ENCODE results near the gene CACNA1H.

The CACNA1H gene

GRCh38 chr16:1144476-1145382, 8.2 kb upstream of the CACNA1H start:
- DNase-seq (ENCODE audit: low spot score), result no peak
- no peak for TF ChIP-seq CTCF (conservative IDR thresholded peaks at IDR 0.05; ENCODE audit: low read depth)
- CTCF ChIA-PET, result interaction anchor here (0.5 to 0.6 kb wide), 2 partner anchors 9 to 401 kb away, joined by 3 read pairs; no protein-coding TSS in a partner anchor

GRCh38 chr16:1145383-1146100, 7.4 kb upstream of the CACNA1H start:
- POLR2A ChIA-PET (ENCODE audit: low non-redundant PET), result no interaction called here
- no peak for DNase-seq (ENCODE audit: low spot score)
- CTCF ChIA-PET, result interaction anchor here (0.6 kb wide), 2 partner anchors 68 to 401 kb away, joined by 3 read pairs; no protein-coding TSS in a partner anchor
- H3K27ac ChIP-seq, result no peak overlapping the region
- TF ChIP-seq CTCF (conservative IDR thresholded peaks at IDR 0.05; ENCODE audit: low read depth), result no peak

More at GRCh38 chr16:1144476-1145382, 8.2 kb upstream of the CACNA1H start:
- POLR2A ChIA-PET (ENCODE audit: low non-redundant PET), result no interaction called here
- H3K27ac ChIP-seq, result no peak overlapping the region

DNA sequence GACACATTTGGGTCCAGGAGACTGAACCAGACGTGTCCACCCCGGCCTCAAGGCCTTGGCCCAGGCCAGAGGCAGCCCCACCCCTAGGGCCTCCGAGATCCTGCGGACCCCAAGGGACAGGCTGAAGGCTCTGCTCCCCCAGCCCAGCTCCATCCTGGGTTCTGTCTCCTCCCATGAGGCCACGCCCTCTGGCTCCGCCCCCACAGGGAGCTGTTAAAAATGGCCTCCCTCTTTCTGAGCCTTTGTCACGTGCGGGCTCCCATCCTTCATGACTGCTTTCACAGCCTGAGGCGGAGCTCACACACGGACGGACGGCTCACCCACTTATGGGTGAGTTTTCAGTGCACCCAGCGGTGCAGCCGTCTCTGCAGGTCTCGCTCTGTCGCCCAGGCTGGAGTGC, 6.5 kb upstream of the CACNA1H start:
- POLR2A ChIA-PET (ENCODE audit: low non-redundant PET), result no interaction called here
- no peak for TF ChIP-seq CTCF (conservative IDR thresholded peaks at IDR 0.05; ENCODE audit: low read depth)
- CTCF ChIA-PET, result interaction anchor here (0.6 kb wide), 1 partner anchor 69 kb away, joined by 3 read pairs; no protein-coding TSS in a partner anchor
- DNase-seq (ENCODE audit: low spot score), result no peak
- no peak overlapping the region for H3K27ac ChIP-seq

DNA sequence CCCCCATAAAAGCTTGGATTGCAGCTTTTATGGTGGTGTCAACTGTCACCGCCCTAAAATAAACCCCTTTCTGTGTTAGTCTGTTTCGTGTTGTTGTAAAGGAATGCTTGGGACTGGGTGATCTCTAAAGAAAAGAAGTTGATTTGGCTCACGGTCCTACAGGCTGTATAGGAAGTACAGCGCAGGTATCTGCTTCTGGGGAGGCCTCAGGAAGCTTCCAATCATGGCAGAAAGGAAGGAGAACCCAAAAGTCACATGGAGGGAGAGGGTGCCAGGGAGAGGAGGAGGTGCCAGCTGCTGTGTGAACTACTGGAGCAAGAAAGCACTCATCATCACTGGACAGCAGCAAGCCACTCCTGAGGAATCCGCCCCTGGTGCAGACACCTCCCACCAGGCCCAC, 5.9 kb upstream of the CACNA1H start:
- no peak for DNase-seq (ENCODE audit: low spot score)
- CTCF ChIA-PET, result no interaction called here
- H3K27ac ChIP-seq, result no peak overlapping the region
- no peak for TF ChIP-seq CTCF (conservative IDR thresholded peaks at IDR 0.05; ENCODE audit: low read depth)
- POLR2A ChIA-PET (ENCODE audit: low non-redundant PET), result no interaction called here

GRCh38 chr16:1149101-1149636, 3.7 kb upstream of the CACNA1H start:
- no peak for TF ChIP-seq CTCF (conservative IDR thresholded peaks at IDR 0.05; ENCODE audit: low read depth)
- ChIA-PET CTCF (no interaction called here), POLR2A (ENCODE audit: low non-redundant PET) (no interaction called here)
- no peak overlapping the region for H3K27ac ChIP-seq
- no peak for DNase-seq (ENCODE audit: low spot score)

DNA sequence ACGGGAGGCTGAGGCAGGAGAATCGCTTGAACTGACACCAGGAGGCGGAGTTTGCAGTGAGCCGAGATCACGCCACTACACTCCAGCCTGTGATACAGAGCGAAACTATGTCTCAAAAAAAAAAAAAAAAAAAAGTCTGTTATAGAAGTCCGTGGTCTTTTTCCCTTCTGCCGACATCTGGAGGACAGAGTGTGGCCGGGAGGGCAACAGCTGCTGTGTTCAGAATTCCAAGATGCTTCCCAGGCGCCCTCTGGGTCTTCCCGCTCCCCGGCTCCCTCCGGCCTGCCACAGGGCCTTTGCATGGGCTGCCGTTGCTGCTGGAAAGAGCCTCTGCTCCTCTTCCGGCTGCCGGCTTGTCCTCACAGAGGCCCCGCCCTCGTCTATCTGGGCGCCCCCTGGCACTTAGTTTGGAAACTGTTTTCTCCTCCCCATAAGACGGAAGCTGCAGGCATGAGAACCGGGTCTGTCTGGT, 2.4 kb upstream of the CACNA1H start:
- DNase-seq (ENCODE audit: low spot score), result no peak
- CTCF ChIA-PET, result interaction anchor here (0.6 kb wide), 3 partner anchors 80 to 434 kb away, joined by 3 to 5 read pairs (median 3); no protein-coding TSS in a partner anchor
- no peak overlapping the region for H3K27ac ChIP-seq
- POLR2A ChIA-PET (ENCODE audit: low non-redundant PET), result interaction anchor here (0.6 kb wide), 1 partner anchor 68 kb away, joined by 3 read pairs; no protein-coding TSS in a partner anchor
- TF ChIP-seq CTCF (conservative IDR thresholded peaks at IDR 0.05; ENCODE audit: low read depth), result no peak
